HFF-Myc (cell line): ENCODE measurements around the gene SIDT1.

Experiments
- DNase-seq: peaks from one replicate; pipeline ENCODE4 v3.0.0-alpha.2; 2011; ENCODE audit warnings: low read depth; ENCODE audit errors: extremely low read depth
- H3K4me3 ChIP-seq: replicated peaks from 2 replicates; pipeline ENCODE4 v1.5.1; 2011; ENCODE audit warnings: low read depth, mild to moderate bottlenecking, control low read depth, low read length
- CTCF ChIP-seq: IDR thresholded peaks from 2 replicates; pipeline ENCODE4 v1.5.1; 2012; ENCODE audit warnings: mild to moderate bottlenecking, low read depth, low read length, control low read depth; ENCODE audit errors: missing control alignments

SIDT1 gene

GRCh38 chr3:113521981-113522380 lies 10.4 kb upstream of the SIDT1 start:
- H3K4me3 ChIP-seq: no peak overlapping the region
- no peak for DNase-seq
- no peak for TF ChIP-seq CTCF

DNA sequence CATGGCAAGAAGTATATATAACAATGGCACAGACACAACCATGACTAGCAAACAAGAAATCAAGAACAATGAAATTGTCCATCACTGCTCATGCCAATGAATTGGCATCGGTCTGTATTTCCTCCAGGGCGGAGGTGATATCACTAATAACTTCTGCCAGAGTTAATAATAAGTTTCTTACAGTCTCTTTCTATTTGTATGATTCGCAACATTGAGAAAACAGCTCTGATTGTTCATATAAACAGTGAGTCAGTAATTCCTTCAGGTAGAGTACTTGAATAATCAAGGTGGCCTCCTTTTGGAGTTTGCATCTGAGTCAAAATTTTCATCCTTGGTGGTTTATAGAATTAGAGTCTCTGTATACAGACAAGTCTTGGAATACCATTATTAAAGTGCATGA lies 9.1 kb upstream of the SIDT1 start:
- no peak overlapping the region for H3K4me3 ChIP-seq
- TF ChIP-seq CTCF: no peak
- DNase-seq: no peak

DNA sequence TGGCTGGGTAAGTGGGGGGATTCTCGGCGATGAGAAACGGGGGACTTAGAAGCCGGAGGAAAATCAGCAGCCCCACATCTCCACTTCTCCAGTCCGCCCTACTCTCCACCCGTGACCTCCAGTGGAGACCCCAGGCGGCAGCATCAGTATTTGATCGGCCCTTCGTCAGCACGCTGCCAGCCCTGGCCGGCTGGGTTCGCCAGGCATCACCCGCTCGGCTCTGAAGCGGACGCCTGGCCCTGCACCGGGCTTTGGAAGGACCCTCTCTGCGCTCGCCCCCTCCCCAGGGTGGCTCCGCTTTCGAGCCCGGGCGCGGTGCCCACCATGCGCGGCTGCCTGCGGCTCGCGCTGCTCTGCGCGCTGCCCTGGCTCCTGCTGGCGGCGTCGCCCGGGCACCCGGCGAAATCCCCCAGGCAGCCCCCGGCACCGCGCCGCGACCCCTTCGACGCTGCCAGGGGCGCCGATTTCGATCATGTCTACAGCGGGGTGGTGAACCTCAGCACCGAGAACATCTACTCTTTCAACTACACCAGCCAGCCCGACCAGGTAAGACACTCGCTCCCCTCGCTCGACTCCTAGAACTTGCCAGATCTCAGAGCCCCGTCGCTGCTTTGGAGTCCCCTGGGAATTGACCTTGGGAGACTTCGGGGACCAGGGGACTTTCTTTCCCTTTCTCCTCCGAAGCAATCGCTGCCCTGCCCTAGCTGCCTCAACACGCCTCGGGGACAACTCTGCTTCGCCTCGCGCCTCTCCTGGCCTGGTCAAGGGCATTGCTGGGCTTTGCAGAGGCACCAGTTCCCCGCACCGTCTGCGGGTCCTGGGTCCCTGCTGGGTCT lies 561 bp downstream of the SIDT1 start:
- H3K4me3 ChIP-seq: peak overlapping the region; percentile 37
- TF ChIP-seq CTCF: no peak
- DNase-seq: no peak

- H3K4me3 ChIP-seq: peak overlapping the region; percentile 37
- no peak for TF ChIP-seq CTCF
- no peak for DNase-seq
Measured at GRCh38 chr3:113533534-113533892, 1.2 kb downstream of the SIDT1 start.

DNA sequence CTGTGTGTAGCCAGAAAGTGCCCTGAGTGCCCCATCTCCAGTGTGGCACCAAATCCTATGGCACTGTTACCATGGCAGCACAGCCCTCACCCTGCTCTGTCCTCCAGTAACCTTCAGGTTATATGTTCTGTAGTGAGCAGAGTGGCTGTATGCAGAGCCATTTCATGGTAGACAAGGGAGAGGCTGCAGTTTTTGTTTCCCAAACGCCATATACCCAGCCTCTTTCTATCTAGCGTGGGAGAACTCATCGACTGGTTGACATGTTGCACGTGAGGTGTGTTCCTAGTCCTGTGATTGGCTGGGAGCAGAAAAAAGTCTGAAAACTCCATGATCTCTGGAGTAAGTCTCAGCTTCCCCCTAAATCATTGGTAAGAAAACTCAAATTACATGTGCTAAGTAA lies 2.0 kb downstream of the SIDT1 start:
- TF ChIP-seq CTCF: no peak
- H3K4me3 ChIP-seq: no peak overlapping the region
- no peak for DNase-seq

GRCh38 chr3:113535898-113536297 lies 3.5 kb downstream of the SIDT1 start:
- DNase-seq: no peak
- no peak overlapping the region for H3K4me3 ChIP-seq
- peak; percentile 22 for TF ChIP-seq CTCF
